GM10266 (cell line): ENCODE measurements around the gene CCT2.

ENCODE experiments used
- DNase-seq: peaks from one replicate; pipeline ENCODE4 v3.0.0; 2012; ENCODE audit errors: extremely low spot score
- CTCF ChIP-seq: IDR thresholded peaks from 2 replicates; pipeline ENCODE4 v1.5.1; 2012; ENCODE audit warnings: mild to moderate bottlenecking, low read depth; ENCODE audit not compliant: control insufficient read depth, insufficient read depth; ENCODE audit errors: missing control alignments

Gene CCT2

GRCh38 chr12:69608114-69608513 lies 22.9 kb downstream of the CCT2 start:
- DNase-seq, result no peak
- no peak for TF ChIP-seq CTCF

GRCh38 chr12:69610126-69610525 lies 24.9 kb downstream of the CCT2 start:
- no peak for TF ChIP-seq CTCF
- DNase-seq, result no peak

GRCh38 chr12:69610729-69611128 lies 25.5 kb downstream of the CCT2 start, which contains the start of gene LRRC10:
Gene LRRC10 (minus strand): TSS chr12:69610907. CDS start chr12:69610838, 69 bp downstream.
- TF ChIP-seq CTCF, result no peak
- no peak for DNase-seq

GRCh38 chr12:69613351-69613750 lies 28.1 kb downstream of the CCT2 start:
- no peak for DNase-seq
- TF ChIP-seq CTCF, result no peak

GRCh38 chr12:69616025-69616424 lies 30.8 kb downstream of the CCT2 start:
- TF ChIP-seq CTCF, result no peak
- no peak for DNase-seq

- DNase-seq, result no peak
- TF ChIP-seq CTCF, result no peak
Measured at GRCh38 chr12:69619050-69619449, 33.8 kb downstream of the CCT2 start.

GRCh38 chr12:69620077-69620476 lies 34.8 kb downstream of the CCT2 start:
- no peak for DNase-seq
- no peak for TF ChIP-seq CTCF
